IPS DF 19.7 (cell line): ENCODE results near the gene ATG9A.
"Not testable (repeated sequence)": the region's sequence is repeated elsewhere in the genome, so short reads cannot be mapped to it uniquely, and the experiment has no call there.

Experiments
- DNase-seq: peaks from one replicate; pipeline ENCODE4 v3.0.0-alpha.2; 2013; ENCODE audit warnings: low read depth, low spot score

Gene ATG9A

GRCh38 chr2:219229305-219230058, at the start of gene ATG9A, which contains the start of gene ANKZF1:
TSS of gene ATG9A (minus strand) at chr2:219229636. CDS start at chr2:219228024, 1,612 bp downstream.
TSS of gene ANKZF1 (plus strand) at chr2:219229806. CDS start at chr2:219230258, 452 bp downstream.
- DNase-seq = peak; percentile 92

DNA sequence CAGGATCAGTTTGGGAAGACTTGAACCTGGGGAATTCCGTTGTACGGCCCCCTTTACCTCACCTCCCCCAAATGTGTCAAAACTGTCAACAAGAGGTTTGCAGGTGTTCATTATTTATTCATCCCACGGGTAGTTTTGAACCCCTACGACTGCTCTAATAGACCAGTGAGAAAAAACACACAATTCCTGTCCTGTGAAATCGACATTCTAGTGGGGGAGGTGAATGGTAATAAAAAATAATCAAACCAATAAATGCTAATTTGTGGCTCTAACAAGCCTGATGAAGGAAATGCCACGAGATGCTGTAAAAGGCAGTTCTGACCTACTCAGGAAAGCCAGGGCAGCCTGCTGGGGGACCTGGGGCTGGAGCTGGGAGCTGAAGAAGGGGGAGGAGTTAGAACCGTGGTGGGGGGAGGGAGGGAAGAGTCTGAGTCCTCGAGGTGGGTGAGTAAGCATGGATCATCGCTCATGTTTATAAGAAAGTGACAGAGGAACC, 49.3 kb upstream of the ATG9A start:
- DNase-seq = no peak

DNA sequence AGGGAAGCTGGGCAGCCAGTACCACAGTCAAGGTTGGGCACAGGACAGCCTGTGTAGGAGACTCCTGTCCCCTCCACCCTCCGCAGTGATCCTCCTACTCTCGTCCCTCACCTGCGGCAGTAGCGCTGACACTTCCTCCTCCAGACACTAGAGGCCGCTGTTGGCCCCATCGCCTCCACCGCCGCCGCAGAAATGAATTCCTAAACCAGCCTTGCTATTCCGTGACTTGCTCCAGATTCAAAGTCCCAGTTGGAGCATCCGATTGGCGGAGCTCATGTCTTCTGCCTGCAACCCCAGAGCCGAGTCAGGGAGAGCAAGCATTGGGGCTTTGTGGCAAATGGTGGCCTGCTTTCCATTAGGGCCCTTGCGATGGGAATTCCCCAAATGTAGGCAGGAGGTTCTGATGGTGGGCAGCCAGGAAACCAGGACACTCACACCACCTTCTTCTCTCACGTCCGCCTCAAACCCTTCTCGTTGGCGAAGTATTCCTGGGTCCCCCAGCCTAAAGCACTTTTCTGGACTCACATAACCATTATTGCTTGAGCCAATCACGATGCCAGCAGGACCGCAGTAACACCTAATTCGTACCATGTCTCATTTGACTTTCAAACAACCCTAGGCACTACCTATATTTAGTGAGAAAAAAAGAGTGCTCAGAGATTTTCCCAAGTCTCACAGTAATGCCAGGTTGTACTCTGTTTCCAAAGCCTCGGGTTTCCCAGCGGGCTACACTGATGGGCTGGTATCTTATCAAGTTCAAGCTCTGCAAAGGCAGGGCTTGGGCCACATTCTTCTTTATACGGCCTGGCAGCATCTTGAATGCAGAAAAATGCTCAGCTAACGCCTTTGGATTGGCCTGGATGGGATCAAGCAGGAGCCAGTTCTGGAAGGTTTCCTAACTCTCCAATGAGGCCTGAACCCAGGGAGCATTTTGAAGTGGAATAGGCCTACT, 48.5 kb upstream of the ATG9A start:
- DNase-seq = no peak

DNA sequence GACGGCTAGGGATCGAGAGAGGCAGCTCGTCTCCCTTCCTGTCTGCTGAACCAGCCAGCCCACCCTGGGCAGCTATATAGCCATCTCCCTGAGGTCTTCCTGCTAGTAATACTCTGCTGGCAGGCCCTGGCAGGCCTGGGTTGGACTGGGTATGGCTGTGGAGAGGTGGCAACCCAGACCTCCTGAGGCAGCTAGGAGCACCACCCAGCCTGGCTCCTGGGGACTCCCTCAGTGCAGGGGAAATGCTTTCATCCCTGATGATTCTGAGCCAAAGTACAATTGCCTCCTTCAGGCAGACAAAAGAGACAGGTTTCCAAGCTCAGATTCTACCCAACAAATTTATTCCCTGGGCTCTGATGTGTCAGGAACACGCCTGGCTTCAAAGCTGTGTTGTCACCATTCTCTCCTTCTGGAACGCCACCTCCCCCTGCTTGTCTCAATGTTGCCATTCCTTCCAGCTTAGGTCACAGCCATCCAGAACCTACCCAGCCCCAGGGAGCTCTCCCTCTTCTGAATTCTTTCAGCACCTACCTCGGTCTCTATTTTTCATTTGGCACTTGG, 45.0 kb upstream of the ATG9A start:
- no peak for DNase-seq

GRCh38 chr2:219273937-219274336, 44.5 kb upstream of the ATG9A start:
- no peak for DNase-seq

GRCh38 chr2:219272995-219273394, 43.6 kb upstream of the ATG9A start:
- DNase-seq = no peak

GRCh38 chr2:219272356-219272755, 42.9 kb upstream of the ATG9A start:
- no peak for DNase-seq

- DNase-seq = no peak
These were observed 41.6 kb upstream of the ATG9A start for GRCh38 chr2:219271021-219271420.

DNA sequence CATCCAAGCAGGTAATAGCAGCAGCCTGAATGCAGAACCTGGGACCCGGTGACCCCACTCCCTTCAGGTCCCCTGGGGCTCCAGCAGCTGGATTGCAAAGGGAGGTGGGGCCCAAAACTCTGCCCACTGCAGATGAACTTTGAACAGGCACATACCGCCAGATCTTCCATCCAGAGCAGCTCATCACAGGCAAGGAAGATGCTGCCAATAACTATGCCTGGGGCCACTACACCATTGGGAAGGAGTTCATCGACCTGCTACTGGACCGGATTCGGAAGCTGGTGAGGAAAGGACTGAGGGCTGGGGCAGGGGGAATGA, 40.6 kb upstream of the ATG9A start:
- no peak for DNase-seq

DNA sequence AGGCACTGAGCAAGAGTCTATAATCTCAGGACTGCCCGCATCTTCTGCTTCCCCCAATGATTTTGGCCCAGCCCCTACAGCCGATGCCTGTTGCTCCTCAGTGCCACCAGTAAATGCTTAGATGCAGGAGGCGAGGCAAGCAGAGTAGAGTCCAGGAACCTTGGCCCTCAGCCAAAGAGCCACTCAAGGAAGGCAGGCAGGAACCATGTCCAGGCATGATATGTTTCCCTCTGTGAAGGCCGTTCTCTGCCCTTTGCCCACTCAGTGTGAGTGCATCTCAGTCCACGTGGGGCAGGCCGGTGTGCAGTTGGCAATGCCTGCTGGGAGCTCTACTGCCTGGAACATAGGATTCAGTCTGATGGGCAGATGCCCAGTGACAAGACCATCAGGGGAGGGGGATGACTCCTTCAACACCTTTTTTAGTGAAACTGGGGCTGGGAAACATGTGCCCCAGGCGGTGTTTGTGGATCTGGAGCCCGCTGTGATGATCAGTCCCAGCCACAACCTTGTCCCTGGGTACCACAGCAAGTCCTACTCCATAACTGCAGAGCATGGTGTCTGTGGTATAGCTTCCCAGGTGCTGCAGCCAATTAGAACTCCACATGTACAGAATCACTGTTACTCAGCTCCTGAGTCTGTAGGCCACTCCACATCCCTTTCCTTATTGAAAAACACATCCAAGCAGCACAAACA, 40.1 kb upstream of the ATG9A start:
- DNase-seq = no peak

- no peak for DNase-seq
These were observed 38.9 kb upstream of the ATG9A start for GRCh38 chr2:219268294-219268693.

DNA sequence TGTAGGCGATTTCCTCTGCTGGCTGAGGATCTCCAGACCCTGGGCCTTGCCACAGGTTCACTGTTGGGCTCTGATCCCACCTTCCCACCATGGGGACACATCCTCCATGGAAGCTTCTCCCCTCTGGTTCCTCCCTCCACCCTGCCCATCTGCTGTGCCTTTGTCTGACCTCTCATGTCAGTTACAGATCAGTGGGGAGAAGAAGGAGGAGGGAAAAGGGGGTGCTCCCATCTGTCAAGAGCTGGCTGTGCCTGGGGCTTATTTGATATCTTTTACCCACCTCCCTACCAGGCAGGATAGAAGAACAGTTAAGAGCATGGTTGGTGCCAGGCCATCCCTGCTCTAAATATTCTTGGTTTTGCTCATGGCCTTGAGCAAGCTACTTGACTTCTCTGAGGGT, 37.5 kb upstream of the ATG9A start:
- no peak for DNase-seq

DNA sequence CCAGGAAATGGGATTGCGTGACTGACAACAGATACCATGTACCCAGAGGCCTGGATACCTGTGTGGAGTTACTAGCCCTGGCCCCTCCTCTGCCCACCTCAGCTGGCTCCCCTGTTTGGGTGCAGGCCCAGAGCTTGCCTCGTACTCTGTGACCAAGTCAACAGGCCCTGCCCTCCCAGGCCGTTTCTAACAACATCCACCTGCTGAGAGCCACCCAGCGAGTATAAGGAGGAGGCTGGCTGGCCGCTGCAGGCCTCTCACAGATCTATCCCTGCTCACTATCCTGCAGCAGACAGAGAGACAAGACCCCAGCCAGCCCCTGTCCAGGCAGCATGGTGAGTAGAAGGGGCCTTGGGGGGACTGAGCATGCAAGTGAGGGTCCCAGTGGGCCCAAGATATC, 36.8 kb upstream of the ATG9A start:
- DNase-seq = no peak

DNA sequence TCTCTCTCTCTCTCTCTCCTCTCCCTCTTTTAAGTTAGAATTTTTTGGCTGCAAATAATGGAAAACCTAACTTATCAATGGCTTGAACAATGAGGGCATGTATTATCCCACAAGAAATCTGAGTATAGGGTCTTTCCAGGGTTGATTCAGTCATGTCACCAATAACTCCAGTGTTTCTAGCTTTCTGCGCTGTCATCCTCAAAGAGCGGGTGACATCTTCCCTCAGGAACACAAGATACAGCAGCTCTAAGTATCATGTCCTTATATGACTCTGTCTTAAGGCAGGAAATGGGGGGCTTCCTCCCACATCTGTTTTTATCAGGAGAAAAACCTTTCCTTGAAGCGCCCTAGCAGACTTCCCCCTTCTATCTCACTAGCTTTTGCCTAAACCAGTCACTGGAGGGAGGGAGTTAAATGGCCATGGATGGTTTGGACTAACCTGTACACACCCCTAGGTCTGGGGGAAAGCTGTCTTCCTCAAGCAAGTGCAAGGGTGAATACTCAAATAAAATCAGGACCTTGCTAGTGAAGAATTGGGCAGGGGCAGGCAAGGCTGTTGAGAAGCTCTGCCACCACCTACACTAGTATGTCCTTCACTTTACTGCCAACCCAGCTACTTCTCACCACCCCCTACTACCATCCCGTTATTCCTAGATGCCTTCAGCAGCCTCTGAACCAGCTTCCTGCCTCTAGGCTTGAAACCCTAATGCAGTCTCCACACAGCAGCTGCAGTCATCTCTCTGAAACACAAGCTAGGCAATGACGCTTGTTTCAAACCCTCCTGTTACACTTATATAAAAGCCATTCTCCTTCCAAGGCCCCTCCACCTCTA, 31.8 kb upstream of the ATG9A start:
- DNase-seq = no peak

DNA sequence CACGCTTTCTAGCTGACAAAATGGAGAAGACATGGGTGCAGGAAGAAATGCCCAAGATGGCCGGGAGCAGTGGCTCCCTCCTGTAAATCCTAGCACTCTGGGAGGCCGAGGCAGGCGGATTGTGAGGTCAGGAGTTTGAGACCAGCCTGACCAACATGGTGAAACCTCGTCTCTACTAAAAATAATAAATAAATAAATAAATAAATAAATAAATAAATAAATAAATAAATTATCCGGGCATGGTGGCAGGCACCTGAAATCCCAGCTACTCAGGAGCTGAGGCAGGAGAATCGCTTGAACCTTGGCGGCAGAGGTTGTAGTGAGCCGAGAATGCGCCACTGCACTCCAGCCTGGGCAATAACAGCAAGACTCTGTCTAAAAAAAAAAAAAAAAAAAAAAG, 29.5 kb upstream of the ATG9A start:
- not testable (repeated sequence) for DNase-seq

DNA sequence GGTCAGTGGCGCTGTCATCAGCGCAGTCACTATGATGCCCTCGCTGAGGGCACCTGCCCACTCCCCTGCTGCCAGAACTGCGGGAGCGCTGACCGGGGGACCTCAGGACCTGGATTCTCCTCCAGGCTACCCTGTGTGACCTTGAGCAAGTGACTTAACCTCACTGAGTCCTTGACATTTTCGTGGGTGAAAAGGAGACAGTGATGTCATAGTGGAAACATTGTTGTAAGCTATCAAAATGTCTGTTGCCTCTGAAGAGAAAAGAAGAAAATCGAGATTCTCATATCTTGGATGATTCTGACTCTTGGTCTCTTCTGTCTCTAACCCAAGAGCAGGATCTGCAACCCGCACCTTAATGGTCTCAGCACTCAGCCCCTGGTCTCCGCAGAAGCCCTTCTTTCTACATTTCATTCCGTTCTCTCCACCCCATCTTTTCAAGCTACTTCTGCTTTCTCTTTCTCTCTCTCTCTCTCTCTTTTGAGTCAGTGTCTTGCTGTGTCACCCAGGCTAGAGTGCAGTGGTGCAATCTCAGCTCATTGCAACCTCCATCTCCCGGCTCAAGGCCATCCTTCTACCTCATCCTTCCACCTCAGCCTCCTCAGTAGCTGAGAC, 25.3 kb upstream of the ATG9A start:
- no peak for DNase-seq

DNA sequence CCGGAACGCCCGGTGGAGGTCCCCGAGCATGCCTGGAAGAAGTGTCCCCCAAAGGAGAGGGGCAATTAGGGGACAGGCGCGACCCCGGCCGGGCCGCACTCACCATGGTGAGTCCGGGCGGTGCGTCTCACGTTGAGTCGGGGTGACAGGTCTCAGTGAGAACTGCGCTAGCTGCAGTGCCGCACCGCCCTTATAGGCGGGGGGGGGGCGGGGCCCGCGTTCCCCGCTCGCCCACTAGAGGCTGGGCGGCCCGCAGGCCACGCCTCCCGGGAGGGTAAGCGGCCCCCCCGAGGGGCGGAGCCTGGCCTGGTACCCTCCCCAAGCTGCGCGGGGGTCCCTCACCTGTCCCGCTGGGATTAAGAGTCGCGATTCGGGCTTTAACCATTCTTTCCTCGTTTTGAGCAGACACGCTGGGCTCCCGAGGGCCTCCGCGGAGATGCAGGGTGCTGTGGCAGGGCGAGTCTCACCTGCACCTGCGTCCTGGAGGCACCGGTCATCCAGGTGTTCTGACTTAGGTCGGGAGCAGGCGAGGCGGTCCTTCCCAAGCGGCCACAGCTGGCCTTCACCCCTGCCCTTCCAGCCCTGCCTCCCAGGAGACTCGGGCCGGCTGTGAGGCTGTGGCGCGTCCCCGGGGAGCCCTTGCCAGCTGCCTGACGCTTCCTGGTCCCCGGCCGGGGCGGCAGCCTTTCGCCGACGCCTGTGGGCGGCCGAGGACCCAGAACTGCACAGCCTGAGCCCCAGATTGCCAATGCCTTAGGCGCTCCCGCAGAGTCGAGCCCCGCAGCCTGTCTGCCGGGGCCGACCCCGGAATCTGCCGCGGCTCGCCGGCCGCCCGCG, 24.5 kb upstream of the ATG9A start, which contains the start of gene TUBA4A:
TUBA4A (minus strand) TSS at position 166 of the 837 bp plus-strand sequence; CDS start at position 106, 60 bp downstream.
- no peak for DNase-seq

DNA sequence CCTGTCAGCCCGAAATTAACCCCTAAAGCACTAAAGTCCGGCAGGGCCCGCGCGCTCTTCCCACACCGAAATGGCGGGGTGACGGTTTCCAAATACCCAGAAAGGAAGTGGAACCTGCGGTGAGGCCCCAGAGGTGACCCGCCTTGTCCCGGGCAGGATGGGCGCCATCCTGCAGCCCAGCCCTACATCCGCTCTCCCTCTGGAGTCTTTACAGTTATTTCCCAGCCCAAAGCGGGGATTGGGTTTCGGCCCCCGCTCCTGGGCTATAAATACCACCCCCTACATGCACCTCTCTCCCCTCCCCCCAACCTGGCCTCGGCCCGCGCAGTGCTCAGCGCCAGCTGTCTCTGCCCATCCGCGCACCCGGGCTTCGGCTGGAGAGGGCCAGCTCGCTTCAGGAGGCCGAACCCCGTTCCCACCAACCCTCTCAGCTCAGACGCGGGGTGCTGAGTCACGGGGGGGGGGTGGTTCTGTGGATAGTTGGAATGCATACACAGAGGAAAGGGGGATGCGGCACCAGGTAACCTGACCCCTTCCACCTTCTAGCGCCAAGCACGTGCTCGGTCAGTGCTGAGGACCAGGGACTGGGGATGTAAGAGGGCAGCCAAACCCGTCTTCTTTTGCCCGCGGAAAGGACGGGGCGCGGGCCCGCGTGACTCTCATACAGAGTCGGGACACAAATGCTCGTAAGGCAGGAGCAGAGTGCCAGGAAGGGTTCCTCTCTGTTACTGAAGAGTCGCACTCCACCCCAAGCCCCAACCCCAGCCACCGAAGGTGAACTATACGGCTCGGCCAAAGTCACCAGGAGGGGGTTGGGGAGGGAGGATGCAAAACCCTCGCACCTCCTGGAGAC, 23.7 kb upstream of the ATG9A start, which contains the start of gene TUBA4B:
TUBA4B (plus strand) TSS at position 344 of the 853 bp plus-strand sequence; CDS start at position 509, 165 bp downstream.
- DNase-seq = no peak
